Hair follicular keratinocyte (primary cell): ENCODE data around the gene CHST6. TPM values are rescaled to one million over a fixed set of nuclear protein-coding genes. Genes with fewer than 3 reads are reported as not detected.

ENCODE experiments used
- total RNA-seq: library from RNA; depleted of rRNA; stranded (reverse); fragments of >200 nt; gene quantifications from 2 replicates; pipeline ENCODE4 v1.2.3, GENCODE V29; 2015

Gene CHST6
- 1.1 and 3.0 TPM in 2 replicates for total RNA-seq

DNA sequence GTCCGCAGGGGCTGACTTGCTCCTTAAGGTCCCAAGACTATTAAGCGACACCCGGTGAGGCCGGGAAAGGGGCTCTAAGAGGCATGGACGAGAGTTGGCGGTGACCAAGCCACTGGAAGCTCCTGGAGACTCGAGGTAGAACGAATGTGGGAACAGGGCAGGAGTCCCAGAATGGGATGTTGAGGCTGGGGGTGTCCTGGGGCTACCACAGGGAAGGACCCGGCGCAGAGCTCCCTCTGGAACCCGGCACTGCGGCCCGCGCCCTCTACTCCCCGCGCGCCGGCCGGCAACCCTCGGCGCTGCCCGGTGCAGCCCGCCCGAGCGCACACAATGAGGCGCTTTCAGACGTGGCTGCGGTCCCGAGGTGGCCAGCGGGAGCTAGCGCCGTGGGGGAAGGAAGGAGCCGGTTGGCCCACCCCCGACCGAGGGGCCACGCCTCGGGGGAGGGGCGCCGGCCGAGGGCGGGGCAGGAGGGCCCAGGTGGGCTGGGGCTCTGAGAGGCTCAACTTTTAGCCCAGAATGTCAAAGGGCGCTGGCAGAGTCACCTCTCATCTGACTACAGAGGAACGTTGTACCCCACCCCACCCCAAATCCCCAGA is at the start of gene CHST6:
Gene CHST6 (minus strand): TSS at position 366 of the 599 bp plus-strand sequence. CDS start 15,613 bp downstream, outside the sequence.

DNA sequence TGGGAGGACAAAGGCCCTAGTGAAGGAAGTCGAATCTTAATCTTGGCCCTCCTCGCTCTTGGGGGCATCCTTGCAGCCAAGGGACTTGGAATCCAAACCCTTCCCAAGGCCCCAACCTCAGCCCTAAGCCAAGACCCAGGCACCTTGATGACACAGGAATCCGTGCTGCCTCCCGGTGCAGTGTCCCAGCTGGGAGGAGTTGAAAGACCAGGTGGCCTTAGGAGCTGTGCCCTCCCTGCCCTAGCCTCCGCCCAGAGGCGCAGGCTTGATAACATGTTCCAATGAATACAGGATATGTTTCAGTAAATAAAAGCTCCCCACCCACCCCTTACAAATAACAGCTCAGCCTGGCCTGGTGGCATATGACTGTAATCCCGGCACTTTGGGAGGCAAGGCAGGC is 40.7 kb upstream of the CHST6 start, which contains the start of gene CHST5:
Gene CHST5 (minus strand): TSS at position 208 of the 400 bp plus-strand sequence. CDS start 5,724 bp downstream, outside the sequence.

DNA sequence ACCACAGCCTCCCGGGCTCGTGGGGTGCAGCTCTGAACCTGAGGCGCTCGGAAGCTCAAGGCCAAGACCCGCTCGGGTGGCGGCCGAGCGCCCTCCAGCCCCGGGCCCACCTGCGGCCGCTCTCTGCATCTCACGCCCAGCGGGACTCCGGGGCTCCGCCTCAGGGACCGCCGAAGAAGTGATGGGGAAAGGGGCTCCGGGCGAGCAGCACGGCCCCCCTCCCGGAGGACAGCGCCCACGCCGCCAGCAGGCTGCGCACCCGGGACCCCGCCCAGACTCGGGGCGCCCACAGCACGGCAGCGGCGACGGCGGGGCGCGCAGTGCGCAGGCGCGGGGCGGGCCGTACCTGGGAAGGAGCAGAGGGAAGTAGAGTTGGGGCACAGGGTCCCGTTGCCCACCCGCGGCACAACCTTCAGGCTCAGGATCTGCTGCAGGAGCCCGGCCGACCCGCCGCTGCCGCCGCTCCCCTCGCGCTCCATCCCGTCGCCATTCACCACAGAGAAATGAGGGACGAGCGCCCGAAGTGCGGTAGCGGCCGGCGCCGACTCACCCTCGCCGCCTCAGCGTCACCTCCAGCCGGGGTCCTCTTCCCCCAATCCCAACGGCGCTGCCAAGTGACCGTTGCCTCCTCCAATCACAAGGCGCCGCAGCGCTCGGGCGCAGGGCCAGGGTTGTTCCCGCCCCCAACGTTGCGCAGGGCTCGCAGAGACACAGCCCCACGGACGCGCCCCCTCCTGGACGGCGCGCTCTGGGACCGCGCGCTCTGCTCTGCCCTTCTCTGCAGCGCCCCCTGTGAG is 30.9 kb downstream of the CHST6 start, which contains the start of gene TMEM170A:
Gene TMEM170A (minus strand): TSS at position 568 of the 797 bp plus-strand sequence. CDS start 89 bp downstream, at position 479.

DNA sequence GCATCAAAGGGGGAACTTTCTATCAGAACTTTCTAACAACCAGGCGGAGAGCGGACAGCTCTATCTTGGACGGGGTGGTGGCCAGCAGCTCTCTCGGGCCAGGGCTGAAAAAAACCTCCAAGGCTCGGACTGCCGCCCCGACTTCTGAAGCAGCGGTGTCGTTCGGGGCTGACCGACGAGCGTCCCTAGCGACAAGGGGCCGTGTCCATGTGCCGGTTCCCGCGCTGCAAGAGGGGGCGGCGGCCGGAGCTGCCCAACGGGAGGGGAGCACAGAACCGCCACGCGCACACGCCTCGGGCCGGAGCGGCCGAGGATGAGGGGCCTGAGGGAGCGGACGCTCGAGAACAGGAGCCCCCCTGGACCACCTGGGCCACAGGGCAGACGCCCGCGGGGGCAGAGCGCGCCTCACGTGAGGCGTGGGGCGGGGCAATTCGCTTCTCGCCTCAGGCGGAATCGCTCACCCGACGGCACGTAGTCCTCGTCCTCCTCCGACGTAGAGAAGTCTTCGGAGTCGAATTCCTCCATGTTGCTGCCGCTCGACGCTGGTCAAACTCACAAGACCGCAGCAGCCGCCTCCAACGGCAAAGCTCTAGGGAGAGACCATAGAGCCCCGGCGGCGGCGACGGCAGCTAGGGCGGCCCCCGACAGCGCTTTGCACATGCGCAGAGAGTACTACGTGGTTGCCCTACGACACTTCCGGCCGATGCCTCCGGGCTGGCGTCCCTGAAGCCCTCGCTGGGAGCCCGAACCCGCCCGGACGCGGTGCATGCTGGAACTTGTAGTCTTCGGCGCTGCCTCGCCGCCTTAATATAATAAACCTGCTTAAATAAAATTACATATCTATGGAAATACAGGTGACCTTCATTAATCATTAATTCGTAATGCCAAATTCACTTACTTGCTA is 62.2 kb downstream of the CHST6 start, which contains the start of gene CFDP1:
Gene CFDP1 (minus strand): TSS at position 676 of the 904 bp plus-strand sequence. CDS start 151 bp downstream, at position 525.

Other genes starting within 250 kb of the CHST6 start
- gene BCAR1, start 243.8 kb downstream of the CHST6 start, total RNA-seq: 87.9 and 93.0 TPM in 2 replicates
- gene CFDP1, start 61.9 kb downstream of the CHST6 start, total RNA-seq: 37.4 and 46.0 TPM in 2 replicates
- gene TMEM170A, start 30.8 kb downstream of the CHST6 start, total RNA-seq: 14.7 and 16.4 TPM in 2 replicates
- gene CHST5, start 40.7 kb upstream of the CHST6 start, total RNA-seq: 0.08 TPM in 1 of 2 replicates, not detected in the other
- 5.3 and 9.3 TPM in 2 replicates for gene TMEM231, start 60.8 kb upstream of the CHST6 start, total RNA-seq
- gene GABARAPL2, start 70.9 kb upstream of the CHST6 start, total RNA-seq: 49.1 and 51.5 TPM in 2 replicates
- 32.0 and 41.5 TPM in 2 replicates for gene ADAT1, start 127.8 kb upstream of the CHST6 start, total RNA-seq
- gene KARS1, start 152.2 kb upstream of the CHST6 start, total RNA-seq: 172 and 260 TPM in 2 replicates
- gene TERF2IP, start 152.3 kb upstream of the CHST6 start, total RNA-seq: 38.3 and 38.9 TPM in 2 replicates
- not detected in 2 replicates for gene CPHXL2, start 181.6 kb upstream of the CHST6 start, total RNA-seq
- gene DUXB, start 206.0 kb upstream of the CHST6 start, total RNA-seq: not detected in 2 replicates
- gene CPHXL, start 231.0 kb upstream of the CHST6 start, total RNA-seq: not detected in 2 replicates